GM12864 (cell line): ENCODE data around the gene MYO1A.

ENCODE experiments used
- DNase-seq: peaks from one replicate; pipeline ENCODE4 v3.0.0-alpha.2; 2011; ENCODE audit warnings: low read depth
- H3K4me3 ChIP-seq: 2 replicates; pipeline ENCODE4 v1.5.1; 2011; ENCODE audit warnings: mild to moderate bottlenecking, low read depth, low read length, control low read depth
- CTCF ChIP-seq: IDR thresholded peaks from 2 replicates; pipeline ENCODE4 v1.5.1; 2011; ENCODE audit warnings: low read depth, mild to moderate bottlenecking, moderate library complexity, low read length, control low read depth, inconsistent platforms; ENCODE audit errors: missing control alignments

The MYO1A gene

GRCh38 chr12:57044889-57045288 lies 5.0 kb downstream of the MYO1A start:
- H3K4me3 ChIP-seq, result no peak overlapping the region

GRCh38 chr12:57044468-57044867 lies 5.5 kb downstream of the MYO1A start:
- DNase-seq, result no peak
- H3K4me3 ChIP-seq, result no peak overlapping the region

More at GRCh38 chr12:57044889-57045288, 5.0 kb downstream of the MYO1A start:
- no peak for TF ChIP-seq CTCF
- no peak for DNase-seq

GRCh38 chr12:57042695-57043094 lies 7.2 kb downstream of the MYO1A start:
- TF ChIP-seq CTCF, result no peak
- no peak for DNase-seq
- H3K4me3 ChIP-seq, result no peak overlapping the region

More at GRCh38 chr12:57044468-57044867, 5.5 kb downstream of the MYO1A start:
- no peak for TF ChIP-seq CTCF

GRCh38 chr12:57040750-57041149 lies 9.2 kb downstream of the MYO1A start:
- no peak overlapping the region for H3K4me3 ChIP-seq
- no peak for TF ChIP-seq CTCF
- DNase-seq, result no peak

GRCh38 chr12:57040211-57040610 lies 9.7 kb downstream of the MYO1A start:
- no peak for TF ChIP-seq CTCF
- no peak for DNase-seq
- no peak overlapping the region for H3K4me3 ChIP-seq

GRCh38 chr12:57039016-57039798 lies 10.7 kb downstream of the MYO1A start:
- DNase-seq, result no peak
- no peak for TF ChIP-seq CTCF
- H3K4me3 ChIP-seq, result no peak overlapping the region

- no peak for TF ChIP-seq CTCF
These were observed 12.7 kb downstream of the MYO1A start for GRCh38 chr12:57037264-57037663.

More at GRCh38 chr12:57037264-57037663, 12.7 kb downstream of the MYO1A start:
- DNase-seq, result no peak
- H3K4me3 ChIP-seq, result no peak overlapping the region
